ENCODE results near the gene MYEOV. TPM values are rescaled to one million over a fixed set of nuclear protein-coding genes. Genes with fewer than 3 reads are reported as not detected.

MYEOV gene
- total RNA-seq, 1 donor from 2014 or later = not detected

DNA sequence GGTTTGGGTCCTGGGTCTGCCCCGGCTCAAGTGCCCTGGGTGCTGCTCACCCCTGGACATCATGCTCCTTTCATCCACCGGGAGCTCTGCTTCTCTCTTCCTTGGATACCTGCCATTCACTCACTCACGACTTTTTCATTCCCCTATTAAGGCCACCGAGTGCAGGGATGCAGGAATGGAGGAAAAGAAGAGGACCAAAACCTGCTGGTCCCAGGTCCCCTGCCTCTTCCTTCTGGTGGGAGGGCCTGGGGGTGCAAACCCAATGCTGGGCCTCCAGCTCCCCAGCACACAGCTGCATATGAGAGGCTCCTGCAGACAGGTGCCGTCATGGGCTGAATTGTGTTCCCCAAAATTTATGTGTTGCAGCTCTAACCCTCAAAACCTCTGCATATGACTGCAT lies 36.8 kb upstream of the MYEOV start:
- intact Hi-C loops (cut with micrococcal nuclease) = no loop called here
- no peak overlapping the region for H3K4me3 ChIP-seq
- no peak overlapping the region for H3K27ac ChIP-seq (replicated peaks)
- peaks cover 24% of the 10 kb centered on the region for H3K9me3 ChIP-seq (replicated peaks)
- H3K36me3 ChIP-seq = no peaks in the 10 kb centered on the region
- peaks cover 3% of the 10 kb centered on the region for H3K4me1 ChIP-seq
- TF ChIP-seq, protein P1, sequence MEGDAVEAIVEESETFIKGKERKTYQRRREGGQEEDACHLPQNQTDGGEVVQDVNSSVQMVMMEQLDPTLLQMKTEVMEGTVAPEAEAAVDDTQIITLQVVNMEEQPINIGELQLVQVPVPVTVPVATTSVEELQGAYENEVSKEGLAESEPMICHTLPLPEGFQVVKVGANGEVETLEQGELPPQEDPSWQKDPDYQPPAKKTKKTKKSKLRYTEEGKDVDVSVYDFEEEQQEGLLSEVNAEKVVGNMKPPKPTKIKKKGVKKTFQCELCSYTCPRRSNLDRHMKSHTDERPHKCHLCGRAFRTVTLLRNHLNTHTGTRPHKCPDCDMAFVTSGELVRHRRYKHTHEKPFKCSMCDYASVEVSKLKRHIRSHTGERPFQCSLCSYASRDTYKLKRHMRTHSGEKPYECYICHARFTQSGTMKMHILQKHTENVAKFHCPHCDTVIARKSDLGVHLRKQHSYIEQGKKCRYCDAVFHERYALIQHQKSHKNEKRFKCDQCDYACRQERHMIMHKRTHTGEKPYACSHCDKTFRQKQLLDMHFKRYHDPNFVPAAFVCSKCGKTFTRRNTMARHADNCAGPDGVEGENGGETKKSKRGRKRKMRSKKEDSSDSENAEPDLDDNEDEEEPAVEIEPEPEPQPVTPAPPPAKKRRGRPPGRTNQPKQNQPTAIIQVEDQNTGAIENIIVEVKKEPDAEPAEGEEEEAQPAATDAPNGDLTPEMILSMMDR (IDR thresholded peaks at IDR 0.05; ENCODE audit: borderline replicate concordance) = no peak
- H3K27me3 ChIP-seq (ENCODE audit: low read depth) = no peaks in the 10 kb centered on the region
- no peak for DNase-seq

GRCh38 chr11:69257838-69258658 lies 35.9 kb upstream of the MYEOV start:
- TF ChIP-seq, protein P1 (IDR thresholded peaks at IDR 0.05; ENCODE audit: borderline replicate concordance) = no peak
- Histone ChIP-seq H3K9me3 (replicated peaks) (peaks cover 17% of the 10 kb centered on the region), H3K36me3 (no peaks in the 10 kb centered on the region), H3K27ac (replicated peaks) (no peak overlapping the region), H3K4me3 (no peak overlapping the region), H3K27me3 (ENCODE audit: low read depth) (no peaks in the 10 kb centered on the region), H3K4me1 (no peaks in the 10 kb centered on the region)
- no peak for DNase-seq
- intact Hi-C loops (cut with micrococcal nuclease) = no loop called here

DNA sequence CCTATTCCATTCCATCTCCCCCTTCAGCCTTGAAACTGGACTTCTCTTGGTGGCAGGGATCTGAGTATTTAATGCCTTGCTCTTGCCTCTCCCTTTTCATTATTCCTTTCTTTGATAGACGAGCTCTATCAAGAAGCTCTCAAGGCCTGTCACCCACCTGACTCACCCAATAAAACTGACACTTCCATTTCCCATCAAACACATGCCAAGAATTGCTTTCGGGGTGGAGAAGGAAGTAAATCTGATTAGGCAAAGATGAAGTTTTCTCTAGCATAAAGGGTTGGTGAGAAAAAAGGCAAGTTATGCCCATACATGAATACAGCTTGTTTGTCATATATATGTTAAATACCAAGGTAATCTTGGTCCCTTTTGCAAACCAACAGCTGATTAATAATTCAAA lies 34.9 kb upstream of the MYEOV start:
- Histone ChIP-seq H3K36me3 (no peaks in the 10 kb centered on the region), H3K27me3 (ENCODE audit: low read depth) (no peaks in the 10 kb centered on the region), H3K4me3 (no peak overlapping the region), H3K9me3 (replicated peaks) (peaks cover 8% of the 10 kb centered on the region), H3K27ac (replicated peaks) (no peak overlapping the region), H3K4me1 (peaks cover 7% of the 10 kb centered on the region)
- no peak for DNase-seq
- intact Hi-C loops (cut with micrococcal nuclease) = no loop called here
- TF ChIP-seq, protein P1 (IDR thresholded peaks at IDR 0.05; ENCODE audit: borderline replicate concordance) = no peak

DNA sequence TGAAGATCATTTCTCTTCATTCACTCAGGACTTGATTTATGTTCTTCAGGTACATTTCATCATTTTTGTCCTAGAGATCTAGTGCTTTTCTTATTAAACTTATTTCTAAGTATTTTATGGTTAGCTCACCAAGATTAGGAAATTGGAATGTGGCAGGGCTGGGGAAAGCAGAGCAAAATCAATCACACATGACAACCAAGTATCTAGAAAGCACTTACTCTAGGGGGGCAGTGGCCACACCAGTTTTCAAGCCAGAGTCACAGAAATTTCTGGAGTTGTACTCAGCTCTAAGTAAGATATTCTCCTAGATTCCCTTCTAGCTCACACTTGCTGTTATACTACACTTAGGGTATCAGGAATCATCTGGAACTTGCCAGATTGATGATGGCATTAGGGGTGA lies 33.3 kb upstream of the MYEOV start:
- Histone ChIP-seq H3K27ac (replicated peaks) (no peak overlapping the region), H3K36me3 (no peaks in the 10 kb centered on the region), H3K4me1 (peaks cover 16% of the 10 kb centered on the region), H3K9me3 (replicated peaks) (peaks cover 8% of the 10 kb centered on the region), H3K27me3 (ENCODE audit: low read depth) (no peaks in the 10 kb centered on the region), H3K4me3 (no peak overlapping the region)
- intact Hi-C loops (cut with micrococcal nuclease) = no loop called here
- TF ChIP-seq, protein P1 (IDR thresholded peaks at IDR 0.05; ENCODE audit: borderline replicate concordance) = no peak
- DNase-seq = no peak

DNA sequence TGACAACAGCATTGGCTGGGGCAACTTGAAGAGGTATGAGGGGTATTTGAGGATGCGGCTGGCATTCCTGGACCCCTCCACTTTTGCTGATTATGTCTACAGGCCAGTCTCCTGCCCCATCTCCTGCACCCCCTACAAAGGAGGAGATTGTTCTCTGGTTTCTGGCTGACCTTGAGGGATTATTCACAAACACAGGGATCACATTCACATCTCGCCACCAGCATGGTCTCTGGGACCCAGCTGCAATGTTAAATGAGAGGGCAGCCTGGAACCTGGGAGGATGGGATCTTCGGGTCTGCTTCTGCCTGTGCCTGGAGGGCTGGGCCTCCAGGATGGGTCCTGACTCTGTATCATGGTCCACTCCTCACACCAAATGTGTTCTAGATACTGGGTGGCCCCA lies 32.8 kb upstream of the MYEOV start:
- DNase-seq = no peak
- no peaks in the 10 kb centered on the region for H3K36me3 ChIP-seq
- intact Hi-C loops (cut with micrococcal nuclease) = no loop called here

More for the DNA sequence above, 32.8 kb upstream of the MYEOV start:
- H3K27me3 ChIP-seq (ENCODE audit: low read depth) = no peaks in the 10 kb centered on the region
- H3K4me1 ChIP-seq = peaks cover 16% of the 10 kb centered on the region
- no peak overlapping the region for H3K27ac ChIP-seq (replicated peaks)
- H3K9me3 ChIP-seq (replicated peaks) = peaks cover 8% of the 10 kb centered on the region
- TF ChIP-seq, protein P1 (IDR thresholded peaks at IDR 0.05; ENCODE audit: borderline replicate concordance) = no peak
- no peak overlapping the region for H3K4me3 ChIP-seq

Measured in left ventricle myocardium inferior (tissue), 1 donor.